Germinal center (tissue), 1 donor: ENCODE results near the gene RAB11FIP3.
A peak's percentile ranks its signal among the peaks of the same experiment; 100 is the strongest.

ENCODE experiments used
- DNase-seq: peaks from one replicate; pipeline ENCODE4 v3.0.0; 2012; ENCODE audit warnings: mixed read lengths, low spot score

The RAB11FIP3 gene

GRCh38 chr16:424033-424622 is 1.3 kb upstream of the RAB11FIP3 start:
- DNase-seq: no peak

- no peak for DNase-seq
Measured at GRCh38 chr16:424623-425081, 797 bp upstream of the RAB11FIP3 start.

- DNase-seq: peak; percentile 55
Measured at GRCh38 chr16:425740-426114, 278 bp downstream of the RAB11FIP3 start.

- no peak for DNase-seq
Measured at GRCh38 chr16:426115-426905, 861 bp downstream of the RAB11FIP3 start.

- DNase-seq: no peak
Measured at GRCh38 chr16:426906-427249, 1.4 kb downstream of the RAB11FIP3 start.

- DNase-seq: no peak
Measured at GRCh38 chr16:427250-427649, 1.8 kb downstream of the RAB11FIP3 start.

- DNase-seq: no peak
Measured at GRCh38 chr16:430904-431303, 5.5 kb downstream of the RAB11FIP3 start.

GRCh38 chr16:440627-441026 is 15.2 kb downstream of the RAB11FIP3 start:
- no peak for DNase-seq

GRCh38 chr16:441447-441846 is 16.0 kb downstream of the RAB11FIP3 start:
- DNase-seq: no peak

GRCh38 chr16:442976-443375 is 17.5 kb downstream of the RAB11FIP3 start:
- no peak for DNase-seq

- DNase-seq: no peak
Measured at GRCh38 chr16:444027-444426, 18.6 kb downstream of the RAB11FIP3 start.

- no peak for DNase-seq
Measured at GRCh38 chr16:445566-445965, 20.1 kb downstream of the RAB11FIP3 start.

- no peak for DNase-seq
Measured at GRCh38 chr16:450385-450784, 24.9 kb downstream of the RAB11FIP3 start.

- no peak for DNase-seq
Measured at GRCh38 chr16:450785-451512, 25.5 kb downstream of the RAB11FIP3 start.

- no peak for DNase-seq
Measured at GRCh38 chr16:454397-454940, 29.0 kb downstream of the RAB11FIP3 start.

GRCh38 chr16:455453-455852 is 30.0 kb downstream of the RAB11FIP3 start:
- DNase-seq: no peak

- DNase-seq: no peak
Measured at GRCh38 chr16:456891-457483, 31.5 kb downstream of the RAB11FIP3 start.

GRCh38 chr16:457732-458400 is 32.4 kb downstream of the RAB11FIP3 start:
- DNase-seq: no peak

- no peak for DNase-seq
Measured at GRCh38 chr16:459761-460160, 34.3 kb downstream of the RAB11FIP3 start.

- no peak for DNase-seq
Measured at GRCh38 chr16:460787-461186, 35.3 kb downstream of the RAB11FIP3 start.

GRCh38 chr16:463071-463470 is 37.6 kb downstream of the RAB11FIP3 start:
- DNase-seq: no peak

- DNase-seq: no peak
Measured at GRCh38 chr16:466651-467050, 41.2 kb downstream of the RAB11FIP3 start.
